ENCODE measurements around the gene PLCH1.

Gene PLCH1

DNA sequence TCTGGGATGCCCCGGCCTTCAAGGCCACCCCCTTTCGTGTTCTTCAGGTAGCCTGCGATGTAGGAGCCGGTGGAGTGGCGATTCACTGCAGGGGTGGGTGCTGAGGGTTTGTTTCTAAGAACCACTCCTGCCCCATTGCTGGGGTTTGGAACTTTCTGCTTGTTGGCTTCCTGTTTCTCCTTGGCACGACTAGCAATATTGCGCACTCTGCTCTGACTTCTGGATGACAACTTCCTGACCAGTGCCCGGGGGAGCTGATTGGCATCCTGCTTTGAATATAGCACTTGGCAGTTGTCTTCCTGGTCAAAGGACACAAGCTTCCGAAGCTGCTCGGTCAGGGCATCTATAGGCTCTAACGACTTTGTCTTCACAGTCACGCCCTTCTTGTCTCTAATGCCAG, 263.8 kb downstream of the PLCH1 start:
- H3K27ac ChIP-seq: no peak overlapping the region
- TF ChIP-seq ZFX (IDR thresholded peaks at IDR 0.05; ENCODE audit: borderline replicate concordance): no peak
- TF ChIP-seq, protein P1, sequence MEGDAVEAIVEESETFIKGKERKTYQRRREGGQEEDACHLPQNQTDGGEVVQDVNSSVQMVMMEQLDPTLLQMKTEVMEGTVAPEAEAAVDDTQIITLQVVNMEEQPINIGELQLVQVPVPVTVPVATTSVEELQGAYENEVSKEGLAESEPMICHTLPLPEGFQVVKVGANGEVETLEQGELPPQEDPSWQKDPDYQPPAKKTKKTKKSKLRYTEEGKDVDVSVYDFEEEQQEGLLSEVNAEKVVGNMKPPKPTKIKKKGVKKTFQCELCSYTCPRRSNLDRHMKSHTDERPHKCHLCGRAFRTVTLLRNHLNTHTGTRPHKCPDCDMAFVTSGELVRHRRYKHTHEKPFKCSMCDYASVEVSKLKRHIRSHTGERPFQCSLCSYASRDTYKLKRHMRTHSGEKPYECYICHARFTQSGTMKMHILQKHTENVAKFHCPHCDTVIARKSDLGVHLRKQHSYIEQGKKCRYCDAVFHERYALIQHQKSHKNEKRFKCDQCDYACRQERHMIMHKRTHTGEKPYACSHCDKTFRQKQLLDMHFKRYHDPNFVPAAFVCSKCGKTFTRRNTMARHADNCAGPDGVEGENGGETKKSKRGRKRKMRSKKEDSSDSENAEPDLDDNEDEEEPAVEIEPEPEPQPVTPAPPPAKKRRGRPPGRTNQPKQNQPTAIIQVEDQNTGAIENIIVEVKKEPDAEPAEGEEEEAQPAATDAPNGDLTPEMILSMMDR (IDR thresholded peaks at IDR 0.05): no peak

- H3K27ac ChIP-seq: no peak overlapping the region
- TF ChIP-seq ZFX (IDR thresholded peaks at IDR 0.05; ENCODE audit: borderline replicate concordance): no peak
- TF ChIP-seq, protein P1 (IDR thresholded peaks at IDR 0.05): no peak
These were observed 279.2 kb downstream of the PLCH1 start for GRCh38 chr3:155465664-155466063.

DNA sequence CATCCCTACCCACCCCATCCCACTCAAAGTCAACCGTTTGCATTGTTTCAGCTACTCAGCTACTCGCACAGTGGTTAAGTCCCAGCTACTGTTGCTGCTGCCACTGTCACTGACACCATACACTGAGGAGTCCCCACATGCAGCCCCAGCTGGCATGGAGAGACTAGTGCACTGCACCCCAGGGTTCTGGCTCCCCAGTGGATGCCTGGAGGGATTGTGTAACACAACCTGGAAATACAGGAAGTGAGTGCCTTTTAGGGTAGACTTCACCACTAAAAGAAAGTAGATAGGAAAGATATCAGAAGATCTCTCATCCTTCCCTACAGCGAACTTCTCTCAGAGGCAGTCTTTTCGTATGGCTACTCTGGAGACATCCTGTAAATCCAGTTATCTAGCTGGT, 282.2 kb downstream of the PLCH1 start:
- no peak for TF ChIP-seq ZFX (IDR thresholded peaks at IDR 0.05; ENCODE audit: borderline replicate concordance)
- TF ChIP-seq, protein P1 (IDR thresholded peaks at IDR 0.05): no peak
- no peak overlapping the region for H3K27ac ChIP-seq

GRCh38 chr3:155457591-155457990, 287.3 kb downstream of the PLCH1 start:
- H3K27ac ChIP-seq: no peak overlapping the region
- no peak for TF ChIP-seq ZFX (IDR thresholded peaks at IDR 0.05; ENCODE audit: borderline replicate concordance)
- TF ChIP-seq, protein P1 (IDR thresholded peaks at IDR 0.05): no peak

- TF ChIP-seq, protein P1 (IDR thresholded peaks at IDR 0.05): no peak
- no peak for TF ChIP-seq ZFX (IDR thresholded peaks at IDR 0.05; ENCODE audit: borderline replicate concordance)
- no peak overlapping the region for H3K27ac ChIP-seq
These were observed 289.1 kb downstream of the PLCH1 start for GRCh38 chr3:155455765-155456164.

GRCh38 chr3:155453512-155453911, 291.4 kb downstream of the PLCH1 start:
- TF ChIP-seq, protein P1 (IDR thresholded peaks at IDR 0.05): no peak
- no peak for TF ChIP-seq ZFX (IDR thresholded peaks at IDR 0.05; ENCODE audit: borderline replicate concordance)
- no peak overlapping the region for H3K27ac ChIP-seq

- no peak for TF ChIP-seq ZFX (IDR thresholded peaks at IDR 0.05; ENCODE audit: borderline replicate concordance)
- TF ChIP-seq, protein P1 (IDR thresholded peaks at IDR 0.05): no peak
- no peak overlapping the region for H3K27ac ChIP-seq
These were observed 295.1 kb downstream of the PLCH1 start for GRCh38 chr3:155449613-155450267.

Data from 22Rv1 (cell line).